ENCODE measurements around the gene ATG16L2. TPM values are rescaled to one million over a fixed set of nuclear protein-coding genes. Genes with fewer than 3 reads are reported as not detected.

Gene ATG16L2
- total RNA-seq, 1 donor from 2014 or later = 32.2 TPM

GRCh38 chr11:72768581-72768980 lies 45.6 kb upstream of the ATG16L2 start:
- Histone ChIP-seq H3K27ac (no peak overlapping the region), H3K4me3 (no peak overlapping the region), H3K9me3 (no peaks in the 10 kb centered on the region), H3K36me3 (no peaks in the 10 kb centered on the region), H3K27me3 (no peaks in the 10 kb centered on the region), H3K4me1 (peaks cover 26% of the 10 kb centered on the region)
- no peak for DNase-seq (ENCODE audit: extremely low spot score in 2 of 2)
- TF ChIP-seq, protein P1, sequence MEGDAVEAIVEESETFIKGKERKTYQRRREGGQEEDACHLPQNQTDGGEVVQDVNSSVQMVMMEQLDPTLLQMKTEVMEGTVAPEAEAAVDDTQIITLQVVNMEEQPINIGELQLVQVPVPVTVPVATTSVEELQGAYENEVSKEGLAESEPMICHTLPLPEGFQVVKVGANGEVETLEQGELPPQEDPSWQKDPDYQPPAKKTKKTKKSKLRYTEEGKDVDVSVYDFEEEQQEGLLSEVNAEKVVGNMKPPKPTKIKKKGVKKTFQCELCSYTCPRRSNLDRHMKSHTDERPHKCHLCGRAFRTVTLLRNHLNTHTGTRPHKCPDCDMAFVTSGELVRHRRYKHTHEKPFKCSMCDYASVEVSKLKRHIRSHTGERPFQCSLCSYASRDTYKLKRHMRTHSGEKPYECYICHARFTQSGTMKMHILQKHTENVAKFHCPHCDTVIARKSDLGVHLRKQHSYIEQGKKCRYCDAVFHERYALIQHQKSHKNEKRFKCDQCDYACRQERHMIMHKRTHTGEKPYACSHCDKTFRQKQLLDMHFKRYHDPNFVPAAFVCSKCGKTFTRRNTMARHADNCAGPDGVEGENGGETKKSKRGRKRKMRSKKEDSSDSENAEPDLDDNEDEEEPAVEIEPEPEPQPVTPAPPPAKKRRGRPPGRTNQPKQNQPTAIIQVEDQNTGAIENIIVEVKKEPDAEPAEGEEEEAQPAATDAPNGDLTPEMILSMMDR (IDR thresholded peaks at IDR 0.05) = no peak
- TF ChIP-seq POLR2AphosphoS5 (IDR thresholded peaks at IDR 0.05; ENCODE audit: insufficient read depth in 1 of 2, low read depth in 1 of 2) (no peak), POLR2A (IDR thresholded peaks at IDR 0.05) (no peak)
- intact Hi-C loops (cut with DNase I) = no loop called here

GRCh38 chr11:72769680-72770079 lies 44.5 kb upstream of the ATG16L2 start:
- intact Hi-C loops (cut with DNase I) = no loop called here
- TF ChIP-seq POLR2A (IDR thresholded peaks at IDR 0.05) = no peak
- DNase-seq (ENCODE audit: extremely low spot score in 2 of 2) = no peak
- no peak overlapping the region for H3K27ac ChIP-seq
- H3K9me3 ChIP-seq = no peaks in the 10 kb centered on the region
- no peaks in the 10 kb centered on the region for H3K27me3 ChIP-seq
- H3K4me1 ChIP-seq = peaks cover 37% of the 10 kb centered on the region
- H3K4me3 ChIP-seq = no peak overlapping the region
- H3K36me3 ChIP-seq = no peaks in the 10 kb centered on the region

- DNase-seq (ENCODE audit: extremely low spot score in 2 of 2) = no peak
- Histone ChIP-seq H3K9me3 (no peaks in the 10 kb centered on the region), H3K4me1 (peaks cover 48% of the 10 kb centered on the region), H3K4me3 (no peak overlapping the region), H3K27ac (no peak overlapping the region), H3K36me3 (no peaks in the 10 kb centered on the region), H3K27me3 (no peaks in the 10 kb centered on the region)
- TF ChIP-seq POLR2AphosphoS5 (IDR thresholded peaks at IDR 0.05; ENCODE audit: insufficient read depth in 1 of 2, low read depth in 1 of 2) (no peak), POLR2A (IDR thresholded peaks at IDR 0.05) (no peak)
- TF ChIP-seq, protein P1 (IDR thresholded peaks at IDR 0.05) = no peak
- intact Hi-C loops (cut with DNase I) = no loop called here
Measured at GRCh38 chr11:72770799-72771198, 43.4 kb upstream of the ATG16L2 start.

DNA sequence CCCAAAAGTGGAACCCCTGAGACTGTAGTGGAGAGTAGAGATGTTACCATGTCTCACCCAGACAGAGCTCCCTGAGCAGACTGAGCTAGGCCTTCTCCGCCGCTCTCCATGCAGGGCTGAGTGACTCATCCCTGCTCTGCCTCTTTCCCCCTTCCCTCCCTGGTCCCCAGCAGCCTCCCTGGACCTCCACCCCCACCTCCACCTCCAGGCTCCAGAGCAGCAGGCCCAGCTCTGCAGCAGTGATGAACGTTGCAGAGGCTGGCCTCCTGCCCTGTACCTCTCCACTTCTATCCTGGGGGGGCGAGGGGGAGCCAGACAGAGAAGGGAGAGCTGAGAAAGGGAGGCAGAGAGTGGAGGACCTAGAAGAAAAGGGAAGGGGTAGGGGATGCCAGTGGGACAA lies 42.7 kb upstream of the ATG16L2 start:
- Histone ChIP-seq H3K9me3 (no peaks in the 10 kb centered on the region), H3K36me3 (no peaks in the 10 kb centered on the region), H3K4me3 (no peak overlapping the region), H3K4me1 (peaks cover 49% of the 10 kb centered on the region), H3K27ac (peak overlapping the region; percentile 72), H3K27me3 (no peaks in the 10 kb centered on the region)
- intact Hi-C loops (cut with DNase I) = no loop called here
- TF ChIP-seq POLR2AphosphoS5 (IDR thresholded peaks at IDR 0.05; ENCODE audit: insufficient read depth in 1 of 2, low read depth in 1 of 2) (no peak), POLR2A (IDR thresholded peaks at IDR 0.05) (no peak)
- TF ChIP-seq, protein P1 (IDR thresholded peaks at IDR 0.05) = no peak
- DNase-seq (ENCODE audit: extremely low spot score in 2 of 2) = no peak

DNA sequence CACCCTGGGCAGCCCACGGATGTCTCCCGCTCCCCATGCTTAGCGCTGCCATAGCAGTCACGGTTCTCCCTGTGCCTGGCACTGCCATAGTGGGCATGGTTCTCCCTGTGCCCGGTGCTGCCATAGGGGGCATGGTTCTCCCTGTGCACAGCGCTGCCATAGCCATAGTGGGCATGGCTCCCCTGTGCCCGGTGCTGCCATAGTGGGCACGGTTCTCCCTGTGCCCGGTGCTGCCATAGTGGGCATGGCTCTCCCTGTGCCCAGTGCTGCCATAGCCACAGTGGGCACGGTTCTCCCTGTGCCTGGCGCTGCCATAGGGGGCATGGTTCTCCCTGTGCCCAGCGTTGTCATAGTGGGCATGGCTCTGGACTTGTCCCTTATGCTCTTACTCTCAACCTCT lies 42.2 kb upstream of the ATG16L2 start:
- TF ChIP-seq, protein P1 (IDR thresholded peaks at IDR 0.05) = no peak
- no peak for TF ChIP-seq POLR2A (IDR thresholded peaks at IDR 0.05)
- TF ChIP-seq POLR2AphosphoS5 (IDR thresholded peaks at IDR 0.05; ENCODE audit: insufficient read depth in 1 of 2, low read depth in 1 of 2) = no peak
- Histone ChIP-seq H3K4me3 (no peak overlapping the region), H3K27ac (peak overlapping the region; percentile 72), H3K9me3 (no peaks in the 10 kb centered on the region), H3K4me1 (peaks cover 55% of the 10 kb centered on the region), H3K27me3 (no peaks in the 10 kb centered on the region), H3K36me3 (no peaks in the 10 kb centered on the region)
- intact Hi-C loops (cut with DNase I) = no loop called here
- no peak for DNase-seq (ENCODE audit: extremely low spot score in 2 of 2)

DNA sequence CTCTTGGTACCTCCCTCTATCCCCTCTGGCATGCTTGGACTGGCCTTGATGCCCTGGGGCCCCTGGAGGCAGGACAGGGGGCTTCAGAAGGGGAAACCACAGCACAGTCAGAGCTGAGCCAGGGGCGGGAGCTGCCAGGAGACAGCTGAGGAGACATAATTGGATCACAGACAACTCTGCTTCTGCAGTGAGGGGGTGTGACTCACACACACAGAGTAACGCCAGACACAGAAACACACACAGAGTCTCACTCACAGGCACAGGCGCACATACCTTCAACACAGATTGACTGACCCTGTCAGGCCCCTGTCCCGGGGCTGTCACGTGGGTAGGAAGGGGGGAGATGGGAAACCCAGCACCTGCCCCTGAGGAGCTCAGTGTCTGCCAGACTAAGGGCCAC lies 40.9 kb upstream of the ATG16L2 start:
- H3K27ac ChIP-seq = peak overlapping the region; percentile 72
- DNase-seq (ENCODE audit: extremely low spot score in 2 of 2) = no peak
- no peaks in the 10 kb centered on the region for H3K27me3 ChIP-seq
- H3K4me3 ChIP-seq = no peak overlapping the region
- intact Hi-C loops (cut with DNase I) = no loop called here
- H3K36me3 ChIP-seq = no peaks in the 10 kb centered on the region
- peaks cover 67% of the 10 kb centered on the region for H3K4me1 ChIP-seq
- TF ChIP-seq POLR2A (IDR thresholded peaks at IDR 0.05) (no peak), POLR2AphosphoS5 (IDR thresholded peaks at IDR 0.05; ENCODE audit: insufficient read depth in 1 of 2, low read depth in 1 of 2) (peak; percentile 32 to 58)
- H3K9me3 ChIP-seq = no peaks in the 10 kb centered on the region

Data from vagina (tissue), 2 donors.